HG03039 (cell line): Measurements from ENCODE around the gene SUMF1.

Source experiments
- ATAC-seq: cut with Tn5 transposase; IDR thresholded peaks from one replicate; pipeline ENCODE4 v1.9.1; 2021; ENCODE audit warnings: mild to moderate bottlenecking, moderate library complexity; ENCODE audit not compliant: unreplicated experiment

Gene SUMF1

GRCh38 chr3:4418156-4418555 is 48.9 kb downstream of the SUMF1 start:
- no peak for ATAC-seq

- no peak for ATAC-seq
These were observed 49.6 kb downstream of the SUMF1 start for GRCh38 chr3:4417449-4417848.

GRCh38 chr3:4416961-4417360 is 50.1 kb downstream of the SUMF1 start:
- ATAC-seq, result no peak

GRCh38 chr3:4416427-4416945 is 50.6 kb downstream of the SUMF1 start:
- no peak for ATAC-seq

GRCh38 chr3:4413467-4413866 is 53.6 kb downstream of the SUMF1 start:
- ATAC-seq, result no peak

- ATAC-seq, result no peak
These were observed 55.2 kb downstream of the SUMF1 start for GRCh38 chr3:4411833-4412232.

GRCh38 chr3:4411236-4411635 is 55.8 kb downstream of the SUMF1 start:
- ATAC-seq, result no peak

- ATAC-seq, result no peak
These were observed 56.5 kb downstream of the SUMF1 start for GRCh38 chr3:4410606-4411005.

- ATAC-seq, result peak; percentile 36
These were observed 57.0 kb downstream of the SUMF1 start for GRCh38 chr3:4409971-4410573.

GRCh38 chr3:4409415-4409814 is 57.7 kb downstream of the SUMF1 start:
- peak; percentile 33 for ATAC-seq

- no peak for ATAC-seq
These were observed 58.1 kb downstream of the SUMF1 start for GRCh38 chr3:4408958-4409357.

- ATAC-seq, result no peak
These were observed 59.1 kb downstream of the SUMF1 start for GRCh38 chr3:4407941-4408340.

- ATAC-seq, result no peak
These were observed 60.1 kb downstream of the SUMF1 start for GRCh38 chr3:4406746-4407568.

- ATAC-seq, result no peak
These were observed 62.2 kb downstream of the SUMF1 start for GRCh38 chr3:4404881-4405280.

GRCh38 chr3:4401441-4401840 is 65.6 kb downstream of the SUMF1 start:
- no peak for ATAC-seq

- ATAC-seq, result no peak
These were observed 67.6 kb downstream of the SUMF1 start for GRCh38 chr3:4399476-4399875.

- ATAC-seq, result no peak
These were observed 68.2 kb downstream of the SUMF1 start for GRCh38 chr3:4398941-4399245.

- ATAC-seq, result no peak
These were observed 68.7 kb downstream of the SUMF1 start for GRCh38 chr3:4398120-4398940.

- ATAC-seq, result no peak
These were observed 69.6 kb downstream of the SUMF1 start for GRCh38 chr3:4397466-4397865.

GRCh38 chr3:4396542-4396941 is 70.5 kb downstream of the SUMF1 start:
- ATAC-seq, result no peak

GRCh38 chr3:4396006-4396405 is 71.1 kb downstream of the SUMF1 start:
- no peak for ATAC-seq

GRCh38 chr3:4395448-4395847 is 71.6 kb downstream of the SUMF1 start:
- ATAC-seq, result no peak
